Right renal cortex interstitium (tissue), 3 donors: ENCODE results near the gene GIPR. TPM values are rescaled to one million over a fixed set of nuclear protein-coding genes. Genes with fewer than 3 reads are reported as not detected.
"Not testable (repeated sequence)": the region's sequence is repeated elsewhere in the genome, so short reads cannot be mapped to it uniquely, and the experiment has no call there.

Experiments
- DNase-seq, 3 donors: peaks; one replicate each; pipeline ENCODE4 v3.0.0-alpha.2; 2013; ENCODE audit warnings: low read depth in 3 of 3, low spot score in 2 of 3
- polyA plus RNA-seq, 3 donors: library from polyadenylated mRNA; unstranded; fragments of 120-200 nt; gene quantifications; one replicate each; pipeline ENCODE4 v1.2.1, GENCODE V29; 2013; ENCODE audit not compliant: insufficient read length in 3 of 3

Gene GIPR, protein sequence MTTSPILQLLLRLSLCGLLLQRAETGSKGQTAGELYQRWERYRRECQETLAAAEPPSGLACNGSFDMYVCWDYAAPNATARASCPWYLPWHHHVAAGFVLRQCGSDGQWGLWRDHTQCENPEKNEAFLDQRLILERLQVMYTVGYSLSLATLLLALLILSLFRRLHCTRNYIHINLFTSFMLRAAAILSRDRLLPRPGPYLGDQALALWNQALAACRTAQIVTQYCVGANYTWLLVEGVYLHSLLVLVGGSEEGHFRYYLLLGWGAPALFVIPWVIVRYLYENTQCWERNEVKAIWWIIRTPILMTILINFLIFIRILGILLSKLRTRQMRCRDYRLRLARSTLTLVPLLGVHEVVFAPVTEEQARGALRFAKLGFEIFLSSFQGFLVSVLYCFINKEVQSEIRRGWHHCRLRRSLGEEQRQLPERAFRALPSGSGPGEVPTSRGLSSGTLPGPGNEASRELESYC
- under 1 TPM; 0.28 to 0.47 (median 0.43) TPM for polyA plus RNA-seq

- no peak for DNase-seq
These were observed at the start of gene GIPR for GRCh38 chr19:45667620-45668341. Gene GIPR (plus strand): TSS chr19:45668221. CDS start chr19:45669521, 1,300 bp downstream.

DNA sequence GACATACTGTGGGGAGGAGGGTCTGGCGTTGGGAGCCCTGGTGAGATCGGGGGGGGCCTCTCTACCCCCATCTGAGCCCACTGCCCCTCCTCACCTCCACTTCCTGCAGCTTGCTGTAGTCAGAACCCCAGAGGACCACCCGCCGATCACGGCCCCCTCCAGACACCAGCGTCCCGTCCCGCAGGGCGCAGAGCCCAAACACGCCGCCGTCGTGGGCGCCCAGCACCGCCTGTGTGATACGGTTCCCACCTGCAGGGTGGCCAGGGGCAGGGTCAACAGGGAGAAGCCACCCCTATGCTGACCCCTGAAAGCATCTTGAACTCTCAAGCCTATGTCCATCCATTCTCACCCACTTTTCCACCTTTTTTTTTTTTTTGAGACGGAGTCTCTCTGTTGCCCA, 46.6 kb upstream of the GIPR start:
- DNase-seq = no peak

- DNase-seq = no peak
These were observed 46.0 kb upstream of the GIPR start for GRCh38 chr19:45621976-45622503.

- DNase-seq = no peak
These were observed 44.0 kb upstream of the GIPR start for GRCh38 chr19:45623984-45624383.

DNA sequence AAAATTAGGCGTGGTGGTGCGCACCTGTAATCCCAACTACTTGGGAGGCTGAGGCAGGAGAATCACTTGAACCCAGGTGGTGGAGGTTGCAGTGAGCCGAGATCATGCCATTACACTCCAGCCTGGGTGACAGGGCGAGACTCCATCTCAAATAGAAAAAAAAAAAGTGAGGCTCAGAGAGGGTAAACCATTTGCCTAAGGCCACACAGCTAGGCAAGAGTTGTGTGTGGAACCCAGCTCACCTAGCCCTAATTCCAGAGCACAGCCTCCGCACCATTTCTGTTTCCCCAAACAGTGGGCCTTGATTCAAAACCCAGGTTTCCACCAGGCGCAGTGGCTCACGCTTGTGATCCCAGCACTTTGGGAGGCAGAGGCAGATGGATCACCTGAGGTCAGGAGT, 39.8 kb upstream of the GIPR start:
- DNase-seq = not testable (repeated sequence)

- DNase-seq = no peak
These were observed 38.3 kb upstream of the GIPR start for GRCh38 chr19:45629704-45630103.

GRCh38 chr19:45630463-45630862, 37.6 kb upstream of the GIPR start:
- no peak for DNase-seq

- DNase-seq = no peak
These were observed 35.4 kb upstream of the GIPR start for GRCh38 chr19:45632468-45633196.

GRCh38 chr19:45636275-45636674, 31.7 kb upstream of the GIPR start:
- no peak for DNase-seq

- no peak for DNase-seq
These were observed 31.1 kb upstream of the GIPR start for GRCh38 chr19:45636902-45637301.

DNA sequence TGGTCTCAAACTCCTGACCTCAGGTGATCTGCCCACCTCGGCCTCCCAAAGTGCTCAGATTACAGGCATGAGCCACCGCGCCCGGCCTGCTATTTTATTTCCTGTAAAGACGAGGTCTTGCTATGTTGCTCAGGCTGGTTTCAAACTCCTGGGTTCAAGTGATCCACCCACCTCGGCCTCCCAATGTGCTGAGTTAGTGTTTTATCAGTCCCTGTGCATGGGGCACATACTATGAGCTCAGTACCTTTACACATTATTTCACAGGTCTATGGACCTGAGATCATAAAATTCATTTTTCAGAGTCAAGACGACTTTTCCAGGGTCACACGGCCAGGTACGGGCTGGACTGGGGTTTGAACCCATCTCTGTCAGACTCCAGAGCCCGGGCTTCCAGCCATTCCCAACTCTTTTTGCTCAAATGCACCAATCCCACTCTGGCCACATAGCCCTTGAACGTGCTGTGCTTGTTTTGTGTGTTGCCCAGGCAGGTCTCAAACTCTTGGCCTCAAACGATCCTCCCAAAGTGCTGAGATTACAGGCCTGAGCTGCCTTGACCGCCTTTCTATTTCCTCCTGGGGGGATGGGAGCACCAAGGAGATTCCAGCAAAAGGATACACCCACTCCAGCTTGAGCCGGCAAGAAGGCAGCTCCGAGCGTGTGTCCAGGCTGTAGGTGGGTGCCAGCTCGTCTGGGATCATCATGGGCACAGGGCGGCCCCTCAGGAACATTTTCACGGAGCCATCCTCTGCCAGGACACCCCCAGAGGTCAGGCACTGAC, 29.9 kb upstream of the GIPR start:
- DNase-seq = no peak

DNA sequence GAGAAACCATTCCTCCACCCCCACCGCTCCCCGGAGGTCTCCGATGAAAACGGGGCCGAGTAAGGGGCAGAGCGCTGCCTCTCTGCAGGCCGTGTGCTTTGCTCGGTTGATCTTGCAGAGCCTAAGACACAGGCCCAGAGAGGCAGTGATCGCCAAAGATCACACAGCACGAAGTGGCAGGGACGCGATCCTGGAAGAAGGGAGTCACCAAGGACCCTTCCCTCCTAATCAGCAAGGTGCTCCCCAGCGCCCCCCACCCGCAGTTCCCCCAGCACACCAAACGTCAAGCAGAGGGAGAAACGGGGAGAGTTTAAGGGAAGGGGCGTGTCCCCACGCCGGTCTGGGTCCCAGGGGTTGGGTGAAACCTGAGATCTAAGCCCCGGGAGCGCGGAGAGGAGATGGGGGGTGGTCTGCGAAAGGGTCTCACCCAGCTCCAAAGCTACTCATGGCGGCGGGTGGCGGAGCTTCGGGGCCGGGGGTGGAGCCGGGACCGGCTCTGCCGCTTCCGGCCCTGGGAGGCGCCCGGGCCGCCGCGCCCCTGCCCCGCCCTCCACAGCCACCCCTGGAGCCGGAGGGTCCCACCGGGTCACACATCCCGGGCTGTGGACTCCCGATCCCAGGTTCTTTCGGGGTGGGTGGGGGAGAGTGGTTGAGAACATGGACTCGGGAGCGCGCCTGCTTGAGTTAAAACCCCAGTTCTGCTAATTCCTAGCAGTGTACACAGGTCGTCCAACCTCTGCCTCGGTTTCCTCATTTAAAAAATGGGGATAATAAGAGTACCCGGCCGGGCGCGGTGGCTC, 28.9 kb upstream of the GIPR start, which contains the start of gene EML2:
Gene EML2 (minus strand): TSS at position 468 of the 800 bp plus-strand sequence. CDS start 21 bp downstream, at position 447.
- DNase-seq = no peak

- no peak for DNase-seq
These were observed 27.2 kb upstream of the GIPR start for GRCh38 chr19:45640849-45641273.

DNA sequence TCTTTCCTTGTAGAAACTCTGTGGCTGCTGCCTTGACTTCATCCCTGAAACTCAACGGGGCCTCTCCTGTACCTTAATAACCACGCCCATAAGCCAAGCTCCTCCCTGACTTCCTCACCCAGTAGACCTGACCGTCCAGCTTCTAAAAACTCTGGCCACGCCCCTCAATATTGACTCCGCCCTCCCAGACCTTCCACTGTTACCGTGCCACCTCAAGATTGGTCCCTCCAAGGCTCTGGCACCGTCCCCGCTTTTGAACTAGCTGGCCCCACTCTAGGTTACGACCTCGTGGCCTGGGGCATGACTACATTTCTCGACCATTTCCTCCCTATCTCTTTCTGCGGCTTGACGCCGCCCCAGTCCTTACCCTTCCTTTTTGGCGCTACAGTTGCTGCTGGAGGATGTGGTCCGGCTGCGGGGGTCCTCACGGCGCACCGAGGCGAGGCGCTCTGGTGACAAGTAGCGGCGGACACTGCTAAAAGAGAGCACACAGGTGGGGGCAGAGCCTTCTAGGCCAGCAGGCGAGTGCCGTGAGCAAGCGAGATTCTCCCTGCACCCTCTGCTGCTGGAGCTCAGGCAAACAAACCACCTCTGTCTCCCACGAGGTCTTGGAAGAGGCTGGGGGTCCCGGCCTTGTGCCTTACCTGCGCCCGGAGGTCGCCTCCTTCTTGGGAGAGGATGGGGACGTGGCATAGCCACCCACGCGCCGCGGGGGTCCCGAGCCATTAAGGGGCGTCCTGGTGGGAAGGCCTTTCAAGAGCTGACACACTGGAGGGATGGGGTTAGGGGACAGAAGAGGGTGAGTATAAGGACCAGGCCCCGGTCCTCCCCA, 26.5 kb upstream of the GIPR start:
- no peak for DNase-seq

GRCh38 chr19:45643024-45643926, 24.7 kb upstream of the GIPR start:
- DNase-seq = no peak

GRCh38 chr19:45643927-45644771, 23.9 kb upstream of the GIPR start:
- no peak for DNase-seq
